GM10248 (cell line): ENCODE measurements around the gene HOXB2.

Experiments used
- CTCF ChIA-PET: fragments of 300-600 bp; sonication (Branson Sonifier 250); formaldehyde crosslinking; extraction: SDS; loops from one replicate; lab custom pipeline; 2021; ENCODE audit warnings: antibody characterized with exemption; lab: Yijun Ruan, JAX
- POLR2A ChIA-PET: fragments of 350-650 bp; sonication (Branson Sonifier 250); formaldehyde crosslinking; extraction: SDS; loops from one replicate; lab custom pipeline; 2020; ENCODE audit warnings: antibody characterized with exemption; lab: Yijun Ruan, JAX
- DNase-seq: peaks from one replicate; pipeline ENCODE4 v3.0.0; 2012; ENCODE audit errors: extremely low spot score
- CTCF ChIP-seq: IDR thresholded peaks from 2 replicates; pipeline ENCODE4 v1.5.1; 2012; ENCODE audit warnings: mild to moderate bottlenecking, low read depth; ENCODE audit errors: extremely low read depth, missing control alignments, control extremely low read depth

HOXB2 gene

GRCh38 chr17:48499735-48500434 is 45.0 kb downstream of the HOXB2 start:
- ChIA-PET POLR2A (interaction anchor here (0.6 kb wide), 1 partner anchor 71 kb away, joined by 3 read pairs; no protein-coding TSS in a partner anchor), CTCF (interaction anchor here (0.9 to 3.0 kb wide), 8 partner anchors 8 to 259 kb away, joined by 3 to 11 read pairs (median 4); partner anchors contain the start of gene HOXB5)
- DNase-seq = no peak
- no peak for TF ChIP-seq CTCF

- POLR2A ChIA-PET = interaction anchor here (0.6 kb wide), 1 partner anchor 70 kb away, joined by 3 read pairs; no protein-coding TSS in a partner anchor
- no peak for DNase-seq
- CTCF ChIA-PET = interaction anchor here (0.9 to 3.0 kb wide), 9 partner anchors 7 to 258 kb away, joined by 3 to 11 read pairs (median 4); partner anchors contain the start of gene HOXB5
- TF ChIP-seq CTCF = no peak
Observed at GRCh38 chr17:48499248-48499647, 45.7 kb downstream of the HOXB2 start.

- ChIA-PET POLR2A (no interaction called here), CTCF (interaction anchor here (1.2 to 2.5 kb wide), 5 partner anchors 23 to 257 kb away, joined by 3 to 11 read pairs (median 4); partner anchors contain the start of gene HOXB5)
- no peak for TF ChIP-seq CTCF
- no peak for DNase-seq
Observed at GRCh38 chr17:48498164-48498850, 46.6 kb downstream of the HOXB2 start.

- CTCF ChIA-PET = interaction anchor here (0.9 to 2.5 kb wide), 5 partner anchors 14 to 234 kb away, joined by 3 to 11 read pairs (median 4); partner anchors contain the start of gene HOXB5
- POLR2A ChIA-PET = no interaction called here
- no peak for DNase-seq
- TF ChIP-seq CTCF = no peak
Observed at GRCh38 chr17:48497103-48497502, 47.8 kb downstream of the HOXB2 start.

GRCh38 chr17:48494335-48494734 is 50.6 kb downstream of the HOXB2 start:
- POLR2A ChIA-PET = no interaction called here
- no peak for TF ChIP-seq CTCF
- CTCF ChIA-PET = interaction anchor here (0.8 to 3.4 kb wide), 4 partner anchors 13 to 158 kb away, joined by 3 to 16 read pairs (median 14); no protein-coding TSS in a partner anchor
- DNase-seq = no peak
